Mesendoderm (in vitro differentiated cells): ENCODE results near the gene MYL3.

Experiments
- DNase-seq: peaks from one replicate; pipeline ENCODE4 v3.0.0; 2013
- H2AK5ac ChIP-seq: 2 replicates; pipeline ENCODE4 v1.6.1; 2013; ENCODE audit warnings: low read length, inconsistent platforms
- H2BK120ac ChIP-seq: 2 replicates; pipeline ENCODE4 v1.6.1; 2013; ENCODE audit warnings: low read depth, mild to moderate bottlenecking, low read length, moderate library complexity, mixed read lengths
- H2BK15ac ChIP-seq: replicated peaks from 2 replicates; pipeline ENCODE4 v1.6.1; 2013; ENCODE audit warnings: low read depth, mild to moderate bottlenecking, moderate library complexity
- H2BK5ac ChIP-seq: 2 replicates; pipeline ENCODE4 v1.6.1; 2013; ENCODE audit warnings: low read length, inconsistent platforms
- H3K18ac ChIP-seq: 2 replicates; pipeline ENCODE4 v1.6.1; 2013; ENCODE audit warnings: mild to moderate bottlenecking, low read length, mixed read lengths
- H3K23ac ChIP-seq: one replicate; pipeline ENCODE4 v1.6.1; 2013; ENCODE audit warnings: low read length
- H3K27ac ChIP-seq: 2 replicates; pipeline ENCODE4 v1.5.1; 2013; ENCODE audit warnings: low read depth, mild to moderate bottlenecking, inconsistent platforms, low read length, moderate library complexity
- H3K27me3 ChIP-seq: 2 replicates; pipeline ENCODE4 v1.6.1; 2013; ENCODE audit warnings: low read length, control low read depth, mild to moderate bottlenecking, inconsistent platforms; ENCODE audit not compliant: insufficient read depth, poor library complexity
- H3K36me3 ChIP-seq: 2 replicates; pipeline ENCODE4 v1.6.1; 2013; ENCODE audit warnings: low read length, inconsistent platforms; ENCODE audit not compliant: control insufficient read depth, insufficient read depth
- H3K4ac ChIP-seq: one replicate; pipeline ENCODE4 v1.6.1; 2013; ENCODE audit warnings: low read depth, mild to moderate bottlenecking, low read length, moderate library complexity
- H3K4me1 ChIP-seq: 2 replicates; pipeline ENCODE4 v1.6.1; 2013; ENCODE audit warnings: low read depth, low read length, inconsistent platforms; ENCODE audit not compliant: control insufficient read depth
- H3K4me2 ChIP-seq: 2 replicates; pipeline ENCODE4 v1.6.1; 2013; ENCODE audit warnings: low read length
- H3K4me3 ChIP-seq: 2 replicates; pipeline ENCODE4 v1.5.1; 2013; ENCODE audit warnings: mild to moderate bottlenecking, low read length
- H3K56ac ChIP-seq: one replicate; pipeline ENCODE4 v1.6.1; 2013; ENCODE audit warnings: low read length
- H3K79me1 ChIP-seq: 2 replicates; pipeline ENCODE4 v1.6.1; 2013; ENCODE audit warnings: low read length, inconsistent platforms
- H3K79me2 ChIP-seq: 2 replicates; pipeline ENCODE4 v1.6.1; 2013; ENCODE audit warnings: mild to moderate bottlenecking, low read length; ENCODE audit not compliant: control insufficient read depth, insufficient read depth
- H3K9ac ChIP-seq: 2 replicates; pipeline ENCODE4 v1.6.1; 2013; ENCODE audit warnings: low read length, inconsistent platforms
- H4K5ac ChIP-seq: one replicate; pipeline ENCODE4 v1.6.1; 2013; ENCODE audit warnings: low read length
- H4K8ac ChIP-seq: one replicate; pipeline ENCODE4 v1.6.1; 2013; ENCODE audit warnings: low read depth, mild to moderate bottlenecking, control low read depth, low read length, moderate library complexity
- WGBS: extraction: QIAGEN DNeasy Blood & Tissue Kit; methylation state at CpG from one replicate; pipeline ENCODE4 v1.1.7; 2013; ENCODE audit warnings: low lambda C conversion rate, missing lambda C conversion rate; ENCODE audit not compliant: insufficient coverage; ENCODE audit errors: extremely low coverage; 5-methylcytosine and 5-hydroxymethylcytosine counted together

Gene MYL3

GRCh38 chr3:46870651-46871050, 7.4 kb upstream of the MYL3 start:
- Histone ChIP-seq H3K27me3 (no peaks in the 10 kb centered on the region), H2BK120ac (no peak overlapping the region), H3K36me3 (no peaks in the 10 kb centered on the region), H3K79me1 (no peaks in the 10 kb centered on the region), H2AK5ac (no peak overlapping the region), H3K79me2 (no peaks in the 10 kb centered on the region), H3K4me2 (no peak overlapping the region), H3K56ac (no peak overlapping the region), H3K27ac (no peak overlapping the region), H4K8ac (no peak overlapping the region), H3K9ac (no peak overlapping the region), H3K18ac (no peak overlapping the region), H3K23ac (no peak overlapping the region), H3K4me1 (no peaks in the 10 kb centered on the region), H3K4me3 (no peak overlapping the region), H2BK5ac (no peak overlapping the region), H2BK15ac (no peak overlapping the region), H4K5ac (no peak overlapping the region), H3K4ac (no peak overlapping the region)
- DNase-seq: no peak
- WGBS: no CpG with 5 or more reads among the region's 5 CpGs

- no peaks in the 10 kb centered on the region for H3K79me2 ChIP-seq
- H2AK5ac ChIP-seq: no peak overlapping the region
- no peak overlapping the region for H3K4ac ChIP-seq
- H3K4me1 ChIP-seq: no peaks in the 10 kb centered on the region
- no peaks in the 10 kb centered on the region for H3K27me3 ChIP-seq
- H3K79me1 ChIP-seq: no peaks in the 10 kb centered on the region
- no CpG with 5 or more reads among the region's 10 CpGs for WGBS
- H3K9ac ChIP-seq: no peak overlapping the region
- H3K36me3 ChIP-seq: no peaks in the 10 kb centered on the region
- H3K56ac ChIP-seq: no peak overlapping the region
- H4K5ac ChIP-seq: no peak overlapping the region
- H3K27ac ChIP-seq: no peak overlapping the region
- no peak overlapping the region for H4K8ac ChIP-seq
- no peak overlapping the region for H2BK5ac ChIP-seq
- DNase-seq: no peak
- no peak overlapping the region for H3K18ac ChIP-seq
- no peak overlapping the region for H3K4me2 ChIP-seq
- no peak overlapping the region for H3K23ac ChIP-seq
- H2BK15ac ChIP-seq: no peak overlapping the region
- H3K4me3 ChIP-seq: no peak overlapping the region
- no peak overlapping the region for H2BK120ac ChIP-seq
Observed at GRCh38 chr3:46869440-46869839, 6.2 kb upstream of the MYL3 start.

- no peaks in the 10 kb centered on the region for H3K4me1 ChIP-seq
- H3K4me3 ChIP-seq: no peak overlapping the region
- no CpG with 5 or more reads among the region's 7 CpGs for WGBS
- H3K23ac ChIP-seq: no peak overlapping the region
- no peak overlapping the region for H3K9ac ChIP-seq
- no peak overlapping the region for H3K56ac ChIP-seq
- H2BK15ac ChIP-seq: no peak overlapping the region
- no peaks in the 10 kb centered on the region for H3K79me1 ChIP-seq
- H3K4ac ChIP-seq: no peak overlapping the region
- no peaks in the 10 kb centered on the region for H3K36me3 ChIP-seq
- no peak overlapping the region for H3K27ac ChIP-seq
- no peak overlapping the region for H2AK5ac ChIP-seq
- no peak overlapping the region for H2BK120ac ChIP-seq
- no peaks in the 10 kb centered on the region for H3K79me2 ChIP-seq
- no peak overlapping the region for H4K5ac ChIP-seq
- no peaks in the 10 kb centered on the region for H3K27me3 ChIP-seq
- no peak overlapping the region for H2BK5ac ChIP-seq
- no peak overlapping the region for H3K18ac ChIP-seq
- no peak for DNase-seq
- H3K4me2 ChIP-seq: no peak overlapping the region
- no peak overlapping the region for H4K8ac ChIP-seq
Observed at GRCh38 chr3:46868948-46869347, 5.7 kb upstream of the MYL3 start.

- H4K8ac ChIP-seq: no peak overlapping the region
- no CpG with 5 or more reads among the region's 8 CpGs for WGBS
- no peak overlapping the region for H2BK15ac ChIP-seq
- H3K4ac ChIP-seq: no peak overlapping the region
- H3K27ac ChIP-seq: no peak overlapping the region
- H3K36me3 ChIP-seq: no peaks in the 10 kb centered on the region
- H3K27me3 ChIP-seq: no peaks in the 10 kb centered on the region
- H2BK5ac ChIP-seq: no peak overlapping the region
- no peak overlapping the region for H3K23ac ChIP-seq
- no peak overlapping the region for H3K4me3 ChIP-seq
- H3K79me2 ChIP-seq: no peaks in the 10 kb centered on the region
- no peak overlapping the region for H4K5ac ChIP-seq
- no peak overlapping the region for H3K56ac ChIP-seq
- no peaks in the 10 kb centered on the region for H3K79me1 ChIP-seq
- H3K18ac ChIP-seq: no peak overlapping the region
- no peaks in the 10 kb centered on the region for H3K4me1 ChIP-seq
- H3K4me2 ChIP-seq: no peak overlapping the region
- no peak overlapping the region for H2AK5ac ChIP-seq
- no peak overlapping the region for H3K9ac ChIP-seq
- no peak for DNase-seq
- no peak overlapping the region for H2BK120ac ChIP-seq
Observed at GRCh38 chr3:46868287-46868686, 5.0 kb upstream of the MYL3 start.

- Histone ChIP-seq H3K27ac (no peak overlapping the region), H3K4me2 (no peak overlapping the region), H2BK5ac (no peak overlapping the region), H2BK120ac (no peak overlapping the region), H3K79me1 (no peaks in the 10 kb centered on the region), H4K8ac (no peak overlapping the region), H3K9ac (no peak overlapping the region), H2BK15ac (no peak overlapping the region), H3K4me1 (no peaks in the 10 kb centered on the region), H3K4ac (no peak overlapping the region), H3K56ac (no peak overlapping the region), H2AK5ac (no peak overlapping the region), H3K79me2 (no peaks in the 10 kb centered on the region), H3K18ac (no peak overlapping the region), H3K4me3 (no peak overlapping the region), H4K5ac (no peak overlapping the region), H3K27me3 (no peaks in the 10 kb centered on the region), H3K36me3 (no peaks in the 10 kb centered on the region), H3K23ac (no peak overlapping the region)
- WGBS: no CpG with 5 or more reads among the region's 15 CpGs
- DNase-seq: no peak
Observed at GRCh38 chr3:46867550-46867898, 4.3 kb upstream of the MYL3 start.

DNA sequence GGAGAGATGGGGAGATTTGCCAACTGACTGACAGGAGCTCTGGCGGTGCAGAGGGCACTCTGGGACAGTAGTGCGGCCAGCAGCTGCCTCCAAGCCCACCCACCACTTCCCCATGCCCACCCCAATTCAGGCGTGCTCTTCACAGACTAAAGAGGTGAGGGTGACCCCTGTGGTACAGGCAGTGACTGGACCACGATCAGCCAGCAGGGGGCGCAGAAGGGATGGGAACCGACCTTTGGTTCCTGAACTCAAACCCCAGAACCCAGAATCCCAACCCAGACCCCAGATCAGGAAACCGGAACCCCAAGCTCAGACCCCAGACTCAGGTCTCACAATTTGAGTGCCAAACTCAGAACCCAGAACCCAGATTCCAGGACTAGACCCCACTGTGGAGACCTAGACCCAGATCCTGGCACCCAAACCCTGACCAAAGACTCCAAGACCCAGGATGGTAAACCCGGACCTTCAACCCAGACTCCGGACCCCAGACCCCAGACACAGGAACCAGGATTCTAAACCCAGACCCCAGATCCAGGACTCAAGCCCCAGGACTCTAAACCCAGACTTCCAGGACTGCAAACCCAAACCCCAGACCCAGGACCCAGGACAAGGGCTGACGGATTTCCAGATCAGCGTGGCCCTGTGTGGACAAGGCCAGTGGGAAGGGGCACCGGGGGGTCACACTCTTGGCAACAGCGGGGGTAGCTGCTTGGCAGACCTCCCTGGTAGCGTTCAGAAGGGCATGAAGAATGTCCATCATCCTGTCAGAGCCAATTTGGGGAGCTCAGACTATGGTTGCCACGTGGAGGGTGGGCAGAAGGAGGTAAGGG, 3.7 kb upstream of the MYL3 start:
- Histone ChIP-seq H3K79me2 (no peaks in the 10 kb centered on the region), H3K4me3 (no peak overlapping the region), H3K36me3 (no peaks in the 10 kb centered on the region), H2AK5ac (no peak overlapping the region), H3K4me2 (no peak overlapping the region), H3K27ac (no peak overlapping the region), H3K23ac (no peak overlapping the region), H3K4ac (no peak overlapping the region), H3K56ac (no peak overlapping the region), H4K8ac (no peak overlapping the region), H3K9ac (no peak overlapping the region), H2BK15ac (no peak overlapping the region), H2BK5ac (no peak overlapping the region), H3K27me3 (no peaks in the 10 kb centered on the region), H3K79me1 (no peaks in the 10 kb centered on the region), H2BK120ac (no peak overlapping the region), H3K18ac (no peak overlapping the region), H4K5ac (no peak overlapping the region), H3K4me1 (no peaks in the 10 kb centered on the region)
- peak; percentile 50 for DNase-seq
- WGBS: no CpG with 5 or more reads among the region's 15 CpGs
